EL (cell line): Measurements from ENCODE around the gene C9orf50.
A peak's percentile ranks its signal among the peaks of the same experiment; 100 is the strongest.

Experiments
- DNase-seq: peaks from one replicate; pipeline ENCODE4 v3.0.0-alpha.2; 2016

The C9orf50 gene

DNA sequence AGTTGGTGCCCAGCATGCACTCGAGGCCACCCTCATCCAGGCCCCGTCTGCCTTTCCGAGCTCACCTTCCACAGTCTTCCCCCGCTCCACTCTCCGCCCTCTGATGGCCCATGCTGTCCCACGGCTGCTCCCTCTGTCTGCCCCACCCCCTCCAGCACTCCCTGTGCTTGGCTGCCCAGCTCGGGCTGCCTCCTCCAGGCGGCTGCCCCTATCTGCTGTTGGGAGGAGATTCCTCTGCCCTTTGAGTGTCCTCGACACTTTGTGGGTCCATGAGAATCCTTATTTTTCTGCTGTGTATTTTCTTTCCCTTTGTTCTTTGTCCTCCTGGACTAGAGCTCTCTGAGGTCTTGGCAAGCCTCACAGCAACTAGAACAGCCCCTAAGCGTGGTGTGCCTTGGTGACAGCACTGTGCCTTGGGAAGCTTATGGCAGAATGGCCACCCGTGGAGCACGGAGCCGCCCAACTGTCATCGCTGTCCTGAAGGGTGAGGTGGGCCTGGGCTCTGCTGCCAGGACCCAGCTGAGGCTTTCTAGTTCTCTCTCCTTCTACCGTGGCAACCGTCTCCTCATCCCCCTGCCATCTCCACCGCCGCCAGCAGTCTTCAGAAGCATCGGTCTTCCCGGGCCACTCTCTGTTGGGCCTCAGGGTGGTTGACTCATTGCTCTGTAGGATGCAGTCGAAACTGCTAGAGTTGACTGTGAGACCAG lies 10.2 kb upstream of the C9orf50 start:
- DNase-seq: peak; percentile 84

- no peak for DNase-seq
These were observed 8.4 kb upstream of the C9orf50 start for GRCh38 chr9:129629251-129629820.

GRCh38 chr9:129628709-129629108 lies 7.8 kb upstream of the C9orf50 start:
- DNase-seq: no peak

GRCh38 chr9:129627556-129628440 lies 6.9 kb upstream of the C9orf50 start:
- DNase-seq: peak; percentile 65

DNA sequence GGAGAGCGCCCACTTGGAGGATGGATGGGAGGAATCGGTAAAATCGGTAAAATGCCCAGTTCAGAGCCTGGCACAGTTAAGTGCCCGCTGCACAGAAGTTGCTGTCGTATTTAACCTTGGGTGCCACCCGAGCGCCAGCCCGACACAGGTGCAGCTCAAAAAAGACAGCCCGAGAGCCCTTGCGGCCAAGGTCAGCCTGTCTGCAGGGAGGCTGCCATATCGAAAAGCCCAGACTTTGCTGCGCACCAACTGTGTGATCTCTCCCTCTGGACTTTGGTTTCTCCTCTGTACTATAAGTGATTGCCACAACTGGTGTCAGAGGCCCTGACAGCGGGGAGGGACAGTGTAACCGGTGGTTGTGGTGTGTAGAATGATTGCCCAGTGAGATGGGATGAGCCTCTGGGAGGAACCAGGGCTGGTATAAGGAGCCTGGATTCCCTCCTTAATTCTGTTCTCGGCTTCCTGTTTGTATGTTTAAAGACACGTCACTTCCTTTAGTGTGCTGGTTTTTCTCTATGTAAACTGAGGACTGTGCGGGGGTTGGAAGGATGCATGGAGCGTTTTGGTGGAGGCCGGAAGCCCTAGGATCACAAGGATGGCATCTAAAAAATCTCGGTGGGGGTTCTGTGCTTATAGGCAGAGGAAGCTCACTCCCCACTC lies 5.9 kb upstream of the C9orf50 start:
- peak; percentile 97 for DNase-seq

- peak; percentile 81 for DNase-seq
These were observed 5.3 kb upstream of the C9orf50 start, which contains the start of gene NTMT1 for GRCh38 chr9:129626079-129626624. NTMT1 (plus strand) TSS chr9:129626163; CDS start chr9:129632704, 6,541 bp downstream.

- no peak for DNase-seq
These were observed 4.0 kb upstream of the C9orf50 start for GRCh38 chr9:129624947-129625346.

- peak; percentile 64 for DNase-seq
These were observed 3.4 kb upstream of the C9orf50 start for GRCh38 chr9:129624168-129624759.

DNA sequence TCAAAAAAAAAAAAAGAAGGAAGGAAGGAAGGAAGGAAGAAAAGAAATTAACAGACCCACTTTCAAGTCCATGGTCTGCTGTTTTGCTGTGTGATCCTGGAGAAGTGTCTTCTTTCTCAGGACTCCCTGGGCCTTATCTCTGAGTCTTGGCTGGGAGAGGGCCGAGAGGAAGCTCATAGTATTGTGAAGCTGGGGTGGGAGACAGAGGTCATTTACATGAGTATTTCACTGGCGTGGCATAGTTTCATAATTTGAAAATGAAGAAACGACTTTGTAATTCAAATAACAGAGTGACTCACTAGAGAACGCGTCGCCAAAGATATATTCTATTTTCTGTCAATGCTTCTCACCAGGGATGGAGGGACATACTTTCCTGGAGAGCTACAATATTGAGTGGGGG lies 2.4 kb upstream of the C9orf50 start:
- DNase-seq: peak; percentile 54

GRCh38 chr9:129619787-129620668 lies 873 bp downstream of the C9orf50 start:
- peak; percentile 63 for DNase-seq

DNA sequence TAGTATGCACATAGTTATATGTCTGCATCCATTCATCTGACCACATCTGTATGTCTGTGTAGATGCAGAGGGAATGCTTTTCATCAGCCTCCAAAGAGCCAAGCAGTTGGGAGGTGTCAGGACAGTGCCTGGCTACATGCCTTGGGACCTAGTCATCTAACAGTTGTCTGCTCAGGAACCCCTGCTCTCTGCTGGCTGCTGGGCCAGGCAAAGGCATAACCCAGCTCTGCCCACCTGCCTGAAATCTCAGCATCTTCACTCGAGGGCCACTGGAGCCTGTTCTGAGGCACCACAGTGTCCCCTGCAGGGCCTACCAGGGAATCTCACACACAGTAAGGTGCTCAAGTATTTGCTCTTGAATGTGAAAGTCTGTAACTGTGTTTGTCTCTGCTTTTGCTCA lies 3.7 kb downstream of the C9orf50 start:
- peak; percentile 86 for DNase-seq

GRCh38 chr9:129615407-129616285 lies 5.3 kb downstream of the C9orf50 start:
- DNase-seq: no peak

DNA sequence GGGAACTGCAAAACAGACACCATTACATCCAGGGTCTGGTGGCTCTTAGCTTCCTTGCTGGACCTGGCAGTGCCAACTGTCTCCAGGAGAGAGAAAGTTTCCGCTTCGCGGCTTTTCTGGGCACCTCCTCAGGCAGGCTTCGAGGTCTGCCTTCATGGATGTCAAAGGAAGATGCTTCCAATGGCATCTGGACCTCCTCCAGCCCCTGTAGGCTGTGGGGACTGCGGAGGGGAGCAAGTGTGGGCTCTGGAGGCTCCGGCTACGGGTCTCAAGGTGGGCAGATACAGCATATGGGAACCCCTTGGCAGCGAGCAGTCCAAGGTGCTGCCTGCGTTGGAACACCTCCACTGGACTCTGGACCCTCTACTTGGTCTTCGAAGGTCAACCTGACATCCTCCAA lies 6.0 kb downstream of the C9orf50 start:
- DNase-seq: no peak

- DNase-seq: no peak
These were observed 7.3 kb downstream of the C9orf50 start for GRCh38 chr9:129613520-129614175.

DNA sequence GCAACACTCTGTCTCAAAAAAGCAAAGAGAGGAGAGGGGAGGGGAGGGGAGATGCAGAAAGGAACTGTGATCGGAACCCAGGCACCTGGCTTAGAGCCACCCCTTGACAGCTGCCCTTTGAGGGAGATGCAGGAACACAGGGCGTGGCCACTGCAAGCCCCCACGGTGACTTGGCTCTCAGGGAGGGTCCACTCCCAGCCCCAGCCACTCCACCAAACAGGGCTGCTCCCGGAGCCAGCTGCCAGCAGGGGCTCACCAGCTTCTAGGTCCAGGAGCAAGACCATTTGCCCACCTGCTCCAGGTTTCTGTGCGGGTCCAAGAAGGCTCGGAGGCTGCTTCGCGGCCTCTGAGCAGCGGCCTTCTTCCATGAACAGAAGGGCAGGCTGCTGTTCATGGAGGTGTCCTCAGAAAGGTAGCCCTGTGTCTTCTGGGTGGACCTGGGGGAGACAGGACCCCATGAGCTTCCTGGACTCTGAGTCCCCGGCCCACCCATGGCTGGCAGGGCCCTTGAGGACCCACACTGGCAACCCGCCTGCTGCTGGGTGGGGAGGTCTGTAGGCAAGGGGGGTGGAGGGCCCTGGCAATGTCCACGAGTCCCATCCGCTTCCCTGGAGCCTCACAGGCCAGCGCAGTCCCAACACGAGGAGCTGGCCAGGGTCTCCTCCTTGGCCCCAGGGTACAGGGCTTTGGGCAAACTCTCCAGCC lies 7.9 kb downstream of the C9orf50 start:
- no peak for DNase-seq

DNA sequence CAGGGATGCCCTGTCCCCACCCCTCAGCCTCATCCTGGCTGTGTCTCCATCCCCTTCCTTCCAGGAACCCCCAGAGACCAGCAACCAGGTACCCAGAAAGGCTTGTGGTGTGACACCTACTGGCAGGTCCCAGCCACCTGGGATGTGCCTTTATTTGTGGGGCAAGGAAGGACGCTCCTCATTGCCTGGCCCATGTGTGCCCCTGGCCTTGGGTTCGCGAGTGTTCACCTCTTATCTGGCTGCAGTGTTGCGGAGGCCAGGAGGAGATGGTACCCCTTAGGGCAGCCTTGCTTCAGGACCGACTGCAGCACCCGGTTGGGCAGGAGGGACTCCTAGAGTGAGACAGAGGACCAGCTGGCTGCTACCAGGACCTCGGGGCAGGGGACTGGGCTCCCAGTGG lies 8.8 kb downstream of the C9orf50 start:
- no peak for DNase-seq

DNA sequence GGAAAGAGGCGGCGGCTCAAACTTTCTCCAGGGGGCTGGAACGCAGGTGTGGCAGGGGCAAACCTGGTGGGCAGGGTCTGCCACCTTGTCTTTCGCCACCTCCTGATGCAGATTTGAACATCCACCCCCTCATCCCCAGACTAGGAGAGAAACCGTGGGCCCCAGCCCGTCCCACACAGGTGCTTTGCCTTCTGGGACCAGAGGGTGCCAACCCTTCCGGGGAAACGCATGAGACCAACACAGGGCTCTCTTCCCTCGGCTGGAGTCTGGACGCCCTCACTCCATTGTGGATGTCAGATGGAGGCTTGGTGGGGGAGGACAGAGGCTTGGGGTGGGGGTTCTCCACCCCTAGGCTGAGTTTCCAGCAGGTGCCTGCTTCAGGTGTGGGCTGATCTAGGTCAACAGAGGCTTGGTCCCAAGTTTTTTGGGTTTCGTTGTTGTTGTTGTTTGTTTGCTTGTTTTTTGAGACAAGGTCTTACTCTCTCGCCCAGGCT lies 9.5 kb downstream of the C9orf50 start:
- no peak for DNase-seq

DNA sequence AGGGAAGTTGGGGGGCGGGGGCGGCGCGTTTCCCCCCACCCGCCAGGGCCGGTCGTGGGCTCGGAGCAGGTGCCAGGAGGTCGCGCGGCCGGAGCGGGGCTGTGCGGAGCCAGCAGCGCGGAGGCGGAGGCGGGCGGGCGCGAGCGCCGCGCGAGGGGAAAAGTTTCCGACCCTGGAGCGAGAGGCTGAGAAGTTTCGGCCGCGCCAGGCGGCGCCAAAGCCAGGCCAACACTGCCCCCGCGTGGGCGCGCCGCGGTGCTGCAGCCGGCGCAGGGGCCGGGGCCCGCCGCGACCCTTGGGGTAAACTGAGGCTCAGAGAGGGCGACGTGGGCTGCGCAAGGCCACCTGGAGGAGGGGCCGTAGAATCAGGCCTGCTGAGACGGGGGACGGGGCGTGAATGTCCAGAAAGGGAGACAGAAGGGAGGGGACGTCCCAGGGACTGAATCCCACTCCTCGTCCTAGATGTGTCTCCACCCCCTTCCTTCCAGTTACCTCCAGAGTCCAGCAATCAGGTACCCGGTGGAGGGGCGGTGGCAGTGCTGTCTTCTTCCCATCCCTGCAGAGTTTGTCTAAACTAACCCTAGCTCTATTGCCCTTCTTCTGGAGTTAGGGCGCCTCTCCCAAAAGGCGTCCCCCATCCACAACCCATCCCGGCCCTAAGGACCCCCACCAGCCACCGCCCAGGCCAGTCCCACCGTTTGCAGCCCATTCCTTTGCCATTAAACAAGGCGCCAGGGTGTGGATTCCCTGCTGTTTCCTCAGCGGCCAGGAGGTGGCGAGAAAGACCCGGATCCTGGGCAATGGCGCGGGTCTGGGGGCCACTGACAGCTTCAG lies 10.2 kb downstream of the C9orf50 start:
- DNase-seq: peak; percentile 70
